HG03196 (cell line): ENCODE results near the gene OS9.

Experiments
- ATAC-seq: cut with Tn5 transposase; IDR thresholded peaks from one replicate; pipeline ENCODE4 v1.9.1; 2021; ENCODE audit not compliant: unreplicated experiment

OS9 gene

DNA sequence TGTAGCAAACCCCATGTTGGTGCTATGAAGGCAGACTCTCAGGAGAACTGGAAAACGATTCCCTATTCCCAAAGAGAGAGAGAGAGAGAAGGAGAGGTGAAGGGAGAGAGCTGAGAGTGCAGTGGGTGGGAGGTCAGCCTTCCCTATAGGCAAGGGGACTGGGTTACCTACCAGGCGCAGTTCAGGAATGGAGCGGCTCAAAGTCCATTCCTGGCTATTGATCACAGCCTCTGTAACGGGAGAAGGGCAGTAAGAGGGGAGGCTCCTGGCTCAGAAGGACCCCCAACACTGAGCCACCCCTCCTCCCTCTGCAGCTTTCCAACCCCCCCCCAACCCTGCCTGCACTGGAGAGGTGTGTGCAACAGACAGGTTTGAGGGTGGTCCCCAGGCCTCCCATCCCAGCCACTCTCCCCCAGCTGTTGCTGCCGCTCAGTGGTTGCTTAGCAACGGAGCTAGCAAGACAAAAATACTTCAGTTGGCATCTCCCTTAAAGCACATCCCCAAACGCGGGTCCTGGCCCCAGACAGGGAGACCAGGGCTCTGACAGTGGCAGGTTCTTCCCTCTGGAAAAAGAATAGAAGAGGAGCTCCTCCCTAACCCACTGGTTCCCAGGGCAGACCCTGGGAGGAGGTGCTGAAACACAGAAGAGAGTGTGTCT lies 41.4 kb downstream of the OS9 start:
- no peak for ATAC-seq

DNA sequence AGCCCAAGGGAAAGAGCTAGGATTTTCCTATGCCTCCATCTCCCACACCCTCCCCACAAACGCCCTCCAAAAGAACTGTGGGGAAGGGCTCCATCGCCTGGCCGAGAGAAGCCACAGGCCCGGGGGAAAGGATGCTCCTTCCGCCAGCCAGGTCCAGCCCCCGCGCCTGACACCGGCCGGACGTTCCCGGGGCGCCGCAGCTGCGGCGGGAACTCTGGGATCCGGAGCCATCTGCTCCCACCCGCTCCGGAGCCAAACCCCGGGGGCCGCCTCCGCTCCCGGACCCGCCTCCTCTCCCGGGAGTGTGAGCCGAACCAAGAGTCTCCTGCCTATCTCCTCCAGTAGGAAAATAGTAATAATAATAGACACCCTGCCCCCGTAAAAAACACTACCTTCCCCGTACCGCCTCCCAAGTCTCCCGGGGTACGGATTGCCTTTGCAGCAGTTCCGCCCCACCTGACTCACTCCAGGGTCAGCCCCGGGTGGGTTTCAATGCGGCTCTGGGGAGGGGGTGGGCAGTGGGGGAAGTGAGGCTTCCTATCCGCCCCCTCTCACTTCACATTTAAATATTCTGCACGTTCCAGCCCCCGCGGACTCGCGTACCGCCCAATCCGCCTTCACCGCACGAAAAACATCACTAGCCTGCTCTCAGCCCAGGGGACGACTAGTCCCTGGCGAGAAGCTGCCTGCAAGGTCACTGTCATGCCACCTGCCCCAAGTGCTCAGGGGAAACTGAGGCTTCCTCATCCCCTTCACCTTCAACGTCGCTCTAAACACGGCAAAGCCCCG lies 42.2 kb downstream of the OS9 start:
- no peak for ATAC-seq

DNA sequence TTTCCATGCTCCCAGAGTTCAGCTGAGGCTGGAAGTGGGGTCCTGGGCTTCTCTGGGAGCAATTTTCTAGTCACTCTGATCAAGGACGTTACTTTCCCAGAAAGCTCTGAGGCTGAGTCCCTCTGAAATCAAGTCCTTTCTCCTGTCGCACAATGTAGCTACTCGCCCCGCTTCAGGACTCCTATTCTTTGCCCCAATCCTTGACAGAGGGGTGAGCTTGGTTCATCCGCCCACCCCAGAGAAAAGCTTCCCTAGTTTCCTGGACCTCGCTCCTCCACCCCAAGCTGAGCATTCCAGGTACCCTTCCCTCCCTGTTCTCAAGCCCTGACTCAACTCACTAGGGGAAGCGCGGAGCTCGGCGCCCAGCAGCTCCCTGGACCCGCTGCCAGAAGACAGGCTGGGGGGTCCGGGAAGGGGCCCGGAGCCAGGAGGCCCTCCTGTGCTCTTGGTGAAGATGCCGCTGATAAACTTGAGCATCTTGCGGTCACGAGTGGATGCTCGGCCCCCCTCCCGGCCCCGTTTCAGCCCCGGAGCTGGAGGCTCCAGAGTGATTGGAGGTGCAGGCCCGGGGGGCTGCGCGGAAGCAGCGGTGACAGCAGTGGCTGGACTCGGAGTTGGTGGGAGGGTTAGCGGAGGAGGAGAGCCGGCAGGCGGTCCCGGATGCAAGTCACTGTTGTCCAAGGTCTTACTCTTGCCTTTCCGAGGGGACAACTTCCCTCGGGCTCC lies 43.0 kb downstream of the OS9 start:
- ATAC-seq, result no peak

- ATAC-seq, result no peak
These were observed 43.8 kb downstream of the OS9 start for GRCh38 chr12:57737467-57738460.

DNA sequence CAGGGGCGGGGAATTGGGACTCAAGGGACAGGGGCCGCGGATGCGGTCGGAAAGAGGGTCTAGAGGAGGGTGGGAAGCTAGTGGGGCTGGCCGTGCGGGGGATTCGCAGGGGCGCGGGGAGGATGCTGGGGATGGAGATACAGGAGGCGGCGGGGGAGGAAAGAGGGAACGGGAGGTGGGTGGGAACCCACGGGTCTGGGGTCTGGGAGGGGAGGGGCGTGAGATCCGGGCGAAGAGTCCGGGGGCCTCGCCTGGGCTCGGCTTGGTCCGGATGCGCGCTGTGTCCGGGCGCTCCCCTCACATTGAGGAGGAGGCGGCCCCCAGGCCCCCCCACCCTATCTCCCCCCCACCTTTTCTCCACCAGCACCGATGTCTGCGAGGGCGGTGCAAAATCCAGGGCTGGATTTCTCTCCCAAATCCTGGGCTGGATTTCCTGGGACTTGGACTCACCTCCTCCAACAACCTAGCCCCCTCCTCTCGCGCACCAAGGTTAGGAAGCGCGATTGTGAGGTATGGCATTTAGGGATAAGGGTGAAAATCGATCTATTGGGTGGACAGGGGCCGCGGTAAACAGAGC lies 44.8 kb downstream of the OS9 start, which contains the start of gene AGAP2:
Gene AGAP2 (minus strand): TSS at position 82 of the 577 bp plus-strand sequence. CDS start 496 bp downstream, outside the sequence.
- ATAC-seq, result no peak

- ATAC-seq, result no peak
These were observed 45.5 kb downstream of the OS9 start for GRCh38 chr12:57739387-57739786.

GRCh38 chr12:57739914-57740538 lies 46.1 kb downstream of the OS9 start:
- ATAC-seq, result no peak

DNA sequence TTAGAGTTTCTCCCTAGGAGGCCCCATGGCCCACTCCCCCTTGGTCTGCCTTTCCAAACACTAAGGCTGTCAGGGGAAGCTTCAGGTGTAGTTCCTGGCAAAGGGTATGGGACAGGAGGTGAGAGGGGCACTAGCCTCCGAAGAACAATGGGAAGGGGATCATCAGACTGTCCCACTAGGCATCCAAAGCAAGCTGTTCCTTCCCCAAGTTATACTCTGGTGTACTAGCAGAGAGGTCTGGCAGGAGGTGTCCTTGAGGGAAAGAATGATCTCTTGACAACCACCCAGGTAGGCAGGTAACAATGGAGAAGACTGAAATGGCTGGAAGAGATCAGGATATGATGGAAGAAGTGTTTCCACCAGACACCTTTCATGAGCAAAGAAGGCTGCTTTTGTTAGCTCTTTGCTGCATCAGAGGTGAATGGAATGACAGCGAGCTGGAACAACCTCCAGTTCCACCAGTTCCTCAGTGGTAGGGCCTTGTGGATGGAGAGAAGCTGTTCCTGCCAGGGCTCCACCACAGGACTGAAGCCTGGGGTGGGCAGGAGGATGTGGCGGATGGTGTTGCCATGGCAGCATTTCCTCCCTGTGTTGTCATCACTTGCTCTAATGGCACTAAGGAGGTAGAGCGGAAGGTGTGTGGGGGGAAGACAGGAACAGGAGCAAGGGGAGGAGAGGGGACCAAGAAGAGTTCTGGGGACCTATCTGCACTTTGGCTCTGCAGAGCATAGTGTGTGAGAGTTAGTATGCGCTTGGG lies 46.9 kb downstream of the OS9 start:
- ATAC-seq, result peak; percentile 51

DNA sequence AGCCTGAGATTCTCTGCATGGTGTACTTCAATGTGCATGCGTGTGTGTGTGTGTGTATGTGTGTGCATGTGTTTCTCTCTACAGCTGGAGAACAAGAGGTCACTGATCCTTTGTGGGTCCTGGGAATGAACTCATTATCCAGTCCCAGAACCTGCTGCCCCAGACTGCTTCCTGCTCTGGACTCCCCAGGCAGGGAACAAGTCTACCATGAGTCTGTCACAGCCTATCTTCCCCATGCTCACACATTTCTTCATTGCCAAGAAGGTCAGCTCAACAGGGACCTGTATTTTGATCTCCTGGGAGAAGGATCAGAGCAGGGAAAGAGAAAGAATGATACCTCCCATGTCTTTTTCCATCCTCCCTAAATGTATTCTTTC lies 47.5 kb downstream of the OS9 start:
- ATAC-seq, result no peak

- ATAC-seq, result peak; percentile 53
These were observed 48.2 kb downstream of the OS9 start for GRCh38 chr12:57741844-57742738.

GRCh38 chr12:57743769-57744168 lies 49.8 kb downstream of the OS9 start:
- no peak for ATAC-seq

GRCh38 chr12:57744194-57744776 lies 50.4 kb downstream of the OS9 start:
- ATAC-seq, result peak; percentile 22

DNA sequence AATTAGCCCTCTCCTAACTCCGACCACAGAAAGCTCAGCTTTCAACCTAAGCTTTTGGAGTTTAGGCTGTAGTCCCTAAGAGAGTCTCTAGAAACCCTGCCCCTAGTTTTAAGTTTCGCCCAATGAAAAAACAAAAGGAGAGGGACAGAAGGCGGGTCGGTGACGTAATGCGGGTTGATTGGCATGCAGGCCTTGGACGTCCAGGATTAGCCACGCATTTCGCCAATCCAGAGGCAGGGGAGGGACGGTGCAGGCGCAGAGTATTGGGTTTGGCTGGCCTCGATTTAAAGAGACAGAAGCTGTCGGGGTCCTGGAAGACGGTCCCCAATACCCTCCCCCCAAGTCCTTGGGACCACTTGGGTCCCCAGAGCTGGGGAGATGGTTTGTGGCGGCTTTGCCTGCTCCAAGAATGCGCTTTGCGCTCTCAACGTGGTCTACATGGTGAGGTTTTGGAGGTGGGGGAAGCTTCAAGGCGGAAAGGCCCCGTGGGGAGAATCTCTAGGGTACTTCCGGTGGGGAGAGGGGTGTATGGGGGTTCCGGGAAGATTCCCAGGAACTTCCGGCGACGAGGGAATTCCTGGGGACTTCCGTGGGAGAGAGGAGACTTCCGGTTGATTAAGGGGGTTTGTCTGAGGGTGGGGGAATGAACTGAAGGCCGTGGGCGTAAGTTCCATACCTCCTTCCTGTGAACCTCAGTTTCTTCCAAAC lies 51.0 kb downstream of the OS9 start, which contains the start of gene TSPAN31:
Gene TSPAN31 (plus strand): TSS at position 263 of the 708 bp plus-strand sequence. CDS start 116 bp downstream, at position 379.
- ATAC-seq, result peak; percentile 68

DNA sequence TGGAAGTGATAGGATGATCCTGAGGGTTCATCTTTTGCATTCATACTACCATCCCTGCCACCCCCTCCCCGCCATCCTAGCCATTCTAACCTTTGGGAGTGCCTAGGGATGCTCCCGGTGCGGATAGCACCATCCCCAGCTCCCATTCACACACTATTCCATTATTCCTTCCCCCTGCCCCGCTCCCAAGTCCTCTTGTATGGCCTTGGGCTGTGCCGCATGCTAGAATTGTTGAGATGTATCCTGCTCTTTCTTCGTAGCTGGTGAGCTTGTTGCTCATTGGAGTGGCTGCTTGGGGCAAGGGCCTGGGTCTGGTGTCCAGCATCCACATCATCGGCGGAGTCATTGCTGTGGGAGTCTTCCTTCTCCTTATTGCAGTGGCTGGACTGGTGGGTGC lies 51.6 kb downstream of the OS9 start:
- no peak for ATAC-seq

GRCh38 chr12:57746025-57746424 lies 52.1 kb downstream of the OS9 start:
- ATAC-seq, result no peak

GRCh38 chr12:57749061-57749460 lies 55.1 kb downstream of the OS9 start:
- no peak for ATAC-seq
